Measurements from ENCODE around the gene TGFB3.

Gene TGFB3

GRCh38 chr14:75980856-75981255 is 939 bp downstream of the TGFB3 start:
- no peak for TF ChIP-seq POLR2A (IDR thresholded peaks at IDR 0.05; ENCODE audit: low read length)
- TF ChIP-seq GATA1 (IDR thresholded peaks at IDR 0.05; ENCODE audit: low read depth, low read length): no peak
- DNase-seq: no peak

- TF ChIP-seq GATA1 (IDR thresholded peaks at IDR 0.05; ENCODE audit: low read depth, low read length) (no peak), POLR2A (IDR thresholded peaks at IDR 0.05; ENCODE audit: low read length) (no peak)
- DNase-seq: no peak
Observed at GRCh38 chr14:75979648-75980565, 1.9 kb downstream of the TGFB3 start.

GRCh38 chr14:75979071-75979571 is 2.7 kb downstream of the TGFB3 start:
- TF ChIP-seq GATA1 (IDR thresholded peaks at IDR 0.05; ENCODE audit: low read depth, low read length): no peak
- no peak for TF ChIP-seq POLR2A (IDR thresholded peaks at IDR 0.05; ENCODE audit: low read length)
- peak in 1 of 2 experiments; percentile 19 for DNase-seq

GRCh38 chr14:75978249-75978731 is 3.5 kb downstream of the TGFB3 start:
- DNase-seq: no peak
- TF ChIP-seq POLR2A (IDR thresholded peaks at IDR 0.05; ENCODE audit: low read length) (no peak), GATA1 (IDR thresholded peaks at IDR 0.05; ENCODE audit: low read depth, low read length) (no peak)

GRCh38 chr14:75977582-75977943 is 4.2 kb downstream of the TGFB3 start:
- TF ChIP-seq GATA1 (IDR thresholded peaks at IDR 0.05; ENCODE audit: low read depth, low read length) (no peak), POLR2A (IDR thresholded peaks at IDR 0.05; ENCODE audit: low read length) (no peak)
- no peak for DNase-seq

GRCh38 chr14:75976826-75977581 is 4.8 kb downstream of the TGFB3 start:
- no peak for DNase-seq
- no peak for TF ChIP-seq GATA1 (IDR thresholded peaks at IDR 0.05; ENCODE audit: low read depth, low read length)
- TF ChIP-seq POLR2A (IDR thresholded peaks at IDR 0.05; ENCODE audit: low read length): no peak

- no peak for DNase-seq
- TF ChIP-seq POLR2A (IDR thresholded peaks at IDR 0.05; ENCODE audit: low read length) (no peak), GATA1 (IDR thresholded peaks at IDR 0.05; ENCODE audit: low read depth, low read length) (no peak)
Observed at GRCh38 chr14:75972801-75973421, 8.9 kb downstream of the TGFB3 start.

GRCh38 chr14:75971509-75971908 is 10.3 kb downstream of the TGFB3 start:
- TF ChIP-seq POLR2A (IDR thresholded peaks at IDR 0.05; ENCODE audit: low read length) (no peak), GATA1 (IDR thresholded peaks at IDR 0.05; ENCODE audit: low read depth, low read length) (no peak)
- DNase-seq: no peak

GRCh38 chr14:75970989-75971388 is 10.8 kb downstream of the TGFB3 start:
- DNase-seq: no peak
- no peak for TF ChIP-seq GATA1 (IDR thresholded peaks at IDR 0.05; ENCODE audit: low read depth, low read length)
- TF ChIP-seq POLR2A (IDR thresholded peaks at IDR 0.05; ENCODE audit: low read length): no peak

- TF ChIP-seq POLR2A (IDR thresholded peaks at IDR 0.05; ENCODE audit: low read length) (no peak), GATA1 (IDR thresholded peaks at IDR 0.05; ENCODE audit: low read depth, low read length) (no peak)
Observed at GRCh38 chr14:75969891-75970290, 11.9 kb downstream of the TGFB3 start.

GRCh38 chr14:75969126-75969525 is 12.7 kb downstream of the TGFB3 start:
- DNase-seq: no peak
- no peak for TF ChIP-seq POLR2A (IDR thresholded peaks at IDR 0.05; ENCODE audit: low read length)
- TF ChIP-seq GATA1 (IDR thresholded peaks at IDR 0.05; ENCODE audit: low read depth, low read length): no peak

More at GRCh38 chr14:75969891-75970290, 11.9 kb downstream of the TGFB3 start:
- no peak for DNase-seq

- no peak for DNase-seq
- TF ChIP-seq GATA1 (IDR thresholded peaks at IDR 0.05; ENCODE audit: low read depth, low read length) (no peak), POLR2A (IDR thresholded peaks at IDR 0.05; ENCODE audit: low read length) (no peak)
Observed at GRCh38 chr14:75968456-75968855, 13.3 kb downstream of the TGFB3 start.

- DNase-seq: no peak
- TF ChIP-seq GATA1 (IDR thresholded peaks at IDR 0.05; ENCODE audit: low read depth, low read length) (no peak), POLR2A (IDR thresholded peaks at IDR 0.05; ENCODE audit: low read length) (no peak)
Observed at GRCh38 chr14:75967866-75968265, 13.9 kb downstream of the TGFB3 start.

GRCh38 chr14:75961662-75962061 is 20.1 kb downstream of the TGFB3 start:
- no peak for DNase-seq
- TF ChIP-seq GATA1 (IDR thresholded peaks at IDR 0.05; ENCODE audit: low read depth, low read length) (no peak), POLR2A (IDR thresholded peaks at IDR 0.05; ENCODE audit: low read length) (no peak)

Measured in erythroblast (primary cell).